GM13976 (cell line): ENCODE results near the gene TTLL5.

Experiments
- DNase-seq: peaks from one replicate; pipeline ENCODE4 v3.0.0; 2012; ENCODE audit warnings: low spot score
- CTCF ChIP-seq: IDR thresholded peaks from 2 replicates; pipeline ENCODE4 v1.5.1; 2012; ENCODE audit warnings: borderline replicate concordance, mild to moderate bottlenecking; ENCODE audit not compliant: insufficient read depth; ENCODE audit errors: extremely low read depth, missing control alignments, control extremely low read depth
- in situ Hi-C: fragments of 300-500 bp; cut with MboI; formaldehyde crosslinking; loops from one replicate; pipeline ENCODE4 v1.12.0; 2022; ENCODE audit warnings: low sequenced_read_pairs, mixed read lengths, inconsistent platforms; ENCODE audit not compliant: unreplicated experiment

TTLL5 gene

GRCh38 chr14:75860561-75861160 lies 199.6 kb downstream of the TTLL5 start:
- in situ Hi-C loops = no loop called here
- no peak for DNase-seq
- TF ChIP-seq CTCF = no peak

- no peak for TF ChIP-seq CTCF
- no peak for DNase-seq
- in situ Hi-C loops = no loop called here
These were observed 200.1 kb downstream of the TTLL5 start for GRCh38 chr14:75861161-75861621.

GRCh38 chr14:75863221-75863620 lies 202.2 kb downstream of the TTLL5 start:
- no peak for DNase-seq
- in situ Hi-C loops = no loop called here
- no peak for TF ChIP-seq CTCF

GRCh38 chr14:75864352-75864751 lies 203.3 kb downstream of the TTLL5 start:
- in situ Hi-C loops = no loop called here
- no peak for TF ChIP-seq CTCF
- no peak for DNase-seq

- TF ChIP-seq CTCF = no peak
- in situ Hi-C loops = no loop called here
- DNase-seq = no peak
These were observed 204.5 kb downstream of the TTLL5 start for GRCh38 chr14:75865531-75865930.

- DNase-seq = no peak
- in situ Hi-C loops = no loop called here
- TF ChIP-seq CTCF = no peak
These were observed 205.9 kb downstream of the TTLL5 start for GRCh38 chr14:75866970-75867369.
